HepG2 (cell line): Measurements from ENCODE around the gene HES3. TPM values are rescaled to one million over a fixed set of nuclear protein-coding genes. Genes with fewer than 3 reads are reported as not detected.

Source experiments
- ATAC-seq: fragments of 200-7000 bp; cut with Tn5 transposase; 3 replicates; pipeline ENCODE4 v1.9.1; 2020; ENCODE audit warnings: mild to moderate bottlenecking, moderate library complexity
- BruUV-seq: library from RNA; stranded (reverse); fragments of 400-500 nt; replicated peaks from 2 replicates; lab custom pipeline; 2021; lab: Mats Ljungman, UMichigan
- CTCF ChIA-PET: fragments of 300-600 bp; formaldehyde crosslinking; extraction: SDS; loops from one replicate; lab custom pipeline; 2021; ENCODE audit warnings: low total read pairs, inconsistent platforms, low intra/inter-chr PET ratio; lab: Yijun Ruan, JAX
- POLR2A ChIA-PET: fragments of 350-600 bp; sonication (Branson Sonifier 250); formaldehyde crosslinking; loops from one replicate; lab custom pipeline; 2020; ENCODE audit warnings: antibody characterized with exemption, inconsistent platforms; lab: Yijun Ruan, JAX
- DNase-seq: peaks from one replicate; pipeline ENCODE4 v3.0.0-alpha.2; 2015; ENCODE audit warnings: low spot score
- FAIRE-seq: peaks from 3 replicates; lab custom pipeline; 2011; peaks lifted over from hg19 to GRCh38; lab: Jason Lieb, UNC
- H2AFZ ChIP-seq: one replicate; pipeline ENCODE4 v1.6.1; 2011; ENCODE audit warnings: low read length, inconsistent platforms
- H3K27ac ChIP-seq: fragments of 300-600 bp; 3 replicates; pipeline ENCODE4 v1.8.0; 2011; ENCODE audit warnings: mixed run types, mild to moderate bottlenecking, mixed read lengths, low read length, inconsistent platforms; ENCODE audit not compliant: insufficient read depth; ENCODE audit errors: extremely low read length
- H3K27me3 ChIP-seq, 2 experiments: fragments of 200-600 bp in 1 of 2; 2 replicates in 1 of 2; 3 replicates in 1 of 2; pipeline versions ENCODE4 v1.6.0 to v1.8.0; 2011; ENCODE audit warnings: low read length in 2 of 2, mild to moderate bottlenecking in 2 of 2, moderate library complexity in 2 of 2, inconsistent platforms in 1 of 2; ENCODE audit not compliant: insufficient read depth in 2 of 2, control insufficient read depth in 1 of 2
- H3K36me3 ChIP-seq, 2 experiments: fragments of 200-600 bp in 1 of 2; replicated peaks in 1 of 2; 2 replicates in 1 of 2; 3 replicates in 1 of 2; pipeline versions ENCODE4 v1.5.1 to v1.8.0; 2011; ENCODE audit warnings: low read length in 2 of 2, inconsistent platforms in 1 of 2; ENCODE audit not compliant: insufficient read depth in 2 of 2, control insufficient read depth in 1 of 2
- H3K4me1 ChIP-seq: 2 replicates; pipeline ENCODE4 v1.5.1; 2012; ENCODE audit warnings: low read length, inconsistent platforms; ENCODE audit not compliant: insufficient read depth
- H3K4me2 ChIP-seq: 2 replicates; pipeline ENCODE4 v1.6.0; 2011; ENCODE audit warnings: low read depth, low read length, inconsistent platforms
- H3K4me3 ChIP-seq, 3 experiments: fragments of 200-600 bp in 1 of 3; sonication (generic), shearing (Covaris generic) in 1 of 3; replicated peaks in 1 of 3; 2 replicates each; pipeline ENCODE4 v1.5.1; 2011 to 2016; ENCODE audit warnings: low read length in 3 of 3, inconsistent platforms in 2 of 3, low read depth in 2 of 3, mild to moderate bottlenecking in 2 of 3, control low read depth in 1 of 3, mixed read lengths in 1 of 3; ENCODE audit not compliant: insufficient read depth in 1 of 3
- H3K79me2 ChIP-seq: one replicate; pipeline ENCODE4 v1.6.1; 2011; ENCODE audit warnings: low read length, inconsistent platforms; ENCODE audit not compliant: insufficient read depth
- H3K9ac ChIP-seq: 2 replicates; pipeline ENCODE4 v1.6.0; 2011; ENCODE audit warnings: mild to moderate bottlenecking, low read depth, low read length, inconsistent platforms; ENCODE audit not compliant: insufficient read depth
- H3K9me3 ChIP-seq: 2 replicates; pipeline ENCODE4 v1.5.1; 2012; ENCODE audit warnings: mild to moderate bottlenecking, low read length
- H4K20me1 ChIP-seq: 2 replicates; pipeline ENCODE4 v1.6.0; 2011; ENCODE audit warnings: inconsistent platforms, mild to moderate bottlenecking, low read length, moderate library complexity; ENCODE audit not compliant: insufficient read depth
- FOXJ3 ChIP-seq: sonication (generic); formaldehyde crosslinking; IDR thresholded peaks from 2 replicates; pipeline ENCODE4 v1.4.0; 2020; ENCODE audit warnings: missing genetic modification reagents, mild to moderate bottlenecking, borderline replicate concordance
- HMGXB4 ChIP-seq, 2 experiments: sonication (generic) in 1 of 2; formaldehyde crosslinking in 1 of 2; IDR thresholded peaks; 2 replicates each; pipeline versions ENCODE4 v1.4.0 to v1.6.1; 2018 to 2020; ENCODE audit warnings: missing genetic modification reagents in 2 of 2, borderline replicate concordance in 1 of 2, low read depth in 1 of 2, mild to moderate bottlenecking in 1 of 2, missing biosample characterization in 1 of 2
- PAX8 ChIP-seq: sonication (generic); formaldehyde crosslinking; IDR thresholded peaks from 2 replicates; pipeline ENCODE4 v1.8.0; 2022; ENCODE audit warnings: mild to moderate bottlenecking, missing genetic modification reagents, borderline replicate concordance
- RBM39 ChIP-seq: fragments of 200-400 bp; formaldehyde crosslinking; IDR thresholded peaks from one replicate; pipeline ENCODE4 v1.6.1; 2018; ENCODE audit warnings: antibody characterized with exemption, mild to moderate bottlenecking, low read depth, low read length; ENCODE audit not compliant: poor library complexity, severe bottlenecking
- SYNCRIP ChIP-seq: fragments of 200-400 bp; formaldehyde crosslinking; IDR thresholded peaks from 2 replicates; pipeline ENCODE4 v1.6.1; 2018; ENCODE audit warnings: mild to moderate bottlenecking, low read depth, low read length; ENCODE audit not compliant: insufficient read depth
- THYN1 ChIP-seq: sonication (generic); formaldehyde crosslinking; IDR thresholded peaks from 2 replicates; pipeline ENCODE4 v1.8.1; 2023; ENCODE audit warnings: low read depth, mild to moderate bottlenecking, moderate library complexity, missing genetic modification reagents, borderline replicate concordance
- ZNF484 ChIP-seq: sonication (generic); formaldehyde crosslinking; IDR thresholded peaks from 2 replicates; pipeline ENCODE4 v1.5.1; 2020; ENCODE audit warnings: mild to moderate bottlenecking, low read depth, missing genetic modification reagents, borderline replicate concordance
- ZNF850 ChIP-seq: sonication (generic); formaldehyde crosslinking; conservative IDR thresholded peaks from 2 replicates; pipeline ENCODE4 v1.9.0; 2021; ENCODE audit warnings: mild to moderate bottlenecking, missing genetic modification reagents
- ZNF878 ChIP-seq: sonication (generic); formaldehyde crosslinking; IDR thresholded peaks from 2 replicates; pipeline ENCODE4 v1.8.1; 2023; ENCODE audit warnings: mild to moderate bottlenecking, missing genetic modification reagents, moderate library complexity
- WGBS: methylation state at CpG from one replicate; pipeline ENCODE4 v1.1.6; 2017; ENCODE audit warnings: low lambda C conversion rate; 5-methylcytosine and 5-hydroxymethylcytosine counted together
- in situ Hi-C: cut with HindIII; loops from 2 replicates; pipeline ENCODE4 v1.10.0; 2017; ENCODE audit warnings: low pct_unique_long_range_greater_than_20kb; ENCODE audit not compliant: extremely low pct_ligation_motif_present
- intact Hi-C: fragments of 100-400 bp; cut with micrococcal nuclease; formaldehyde crosslinking; loops from one replicate; pipeline ENCODE4 v1.10.0; 2022; ENCODE audit not compliant: unreplicated experiment
- polyA plus RNA-seq, 8 experiments: library from polyadenylated mRNA; depleted of rRNA in 3 of 8; stranded (reverse) in 7 of 8; unstranded in 1 of 8; fragments of >200 nt; fragmentation: Illumina TruSeq in 4 of 8; extraction: Trizol in 4 of 8; gene quantifications; 2 replicates each; pipeline versions ENCODE4 v1.2.1 to v1.2.3, GENCODE V29; 2011 to 2016; ENCODE audit warnings: low read depth in 4 of 8, missing spikeins in 1 of 8, mixed read lengths in 1 of 8; ENCODE audit not compliant: insufficient read depth in 1 of 8
- total RNA-seq, 5 experiments: library from RNA; depleted of rRNA; stranded (reverse); fragments of >200 nt; fragmentation: Illumina TruSeq; extraction: Trizol; gene quantifications; 2 replicates each; pipeline ENCODE4 v1.2.3, GENCODE V29; 2016; ENCODE audit warnings: low read depth in 1 of 5
- TF ChIP-seq, protein P1 (sequence below): sonication (generic); formaldehyde crosslinking; IDR thresholded peaks from 2 replicates; pipeline ENCODE4 v1.4.0; 2020; ENCODE audit warnings: mild to moderate bottlenecking, missing genetic modification reagents
- TF ChIP-seq, protein P2 (sequence below), 2 experiments: sonication (generic) in 1 of 2; formaldehyde crosslinking in 1 of 2; IDR thresholded peaks; 2 replicates each; pipeline versions ENCODE4 v1.6.1 to v1.9.0; 2014 to 2022; ENCODE audit warnings: antibody characterized with exemption in 1 of 2, borderline replicate concordance in 1 of 2, inconsistent platforms in 1 of 2, low read depth in 1 of 2, missing genetic modification reagents in 1 of 2

Gene HES3
- total and polyA plus RNA-seq, 2 of the 13 experiments (the other 11 are each of a cell fraction or from before 2014, with no cell fraction given), result not detected

DNA sequence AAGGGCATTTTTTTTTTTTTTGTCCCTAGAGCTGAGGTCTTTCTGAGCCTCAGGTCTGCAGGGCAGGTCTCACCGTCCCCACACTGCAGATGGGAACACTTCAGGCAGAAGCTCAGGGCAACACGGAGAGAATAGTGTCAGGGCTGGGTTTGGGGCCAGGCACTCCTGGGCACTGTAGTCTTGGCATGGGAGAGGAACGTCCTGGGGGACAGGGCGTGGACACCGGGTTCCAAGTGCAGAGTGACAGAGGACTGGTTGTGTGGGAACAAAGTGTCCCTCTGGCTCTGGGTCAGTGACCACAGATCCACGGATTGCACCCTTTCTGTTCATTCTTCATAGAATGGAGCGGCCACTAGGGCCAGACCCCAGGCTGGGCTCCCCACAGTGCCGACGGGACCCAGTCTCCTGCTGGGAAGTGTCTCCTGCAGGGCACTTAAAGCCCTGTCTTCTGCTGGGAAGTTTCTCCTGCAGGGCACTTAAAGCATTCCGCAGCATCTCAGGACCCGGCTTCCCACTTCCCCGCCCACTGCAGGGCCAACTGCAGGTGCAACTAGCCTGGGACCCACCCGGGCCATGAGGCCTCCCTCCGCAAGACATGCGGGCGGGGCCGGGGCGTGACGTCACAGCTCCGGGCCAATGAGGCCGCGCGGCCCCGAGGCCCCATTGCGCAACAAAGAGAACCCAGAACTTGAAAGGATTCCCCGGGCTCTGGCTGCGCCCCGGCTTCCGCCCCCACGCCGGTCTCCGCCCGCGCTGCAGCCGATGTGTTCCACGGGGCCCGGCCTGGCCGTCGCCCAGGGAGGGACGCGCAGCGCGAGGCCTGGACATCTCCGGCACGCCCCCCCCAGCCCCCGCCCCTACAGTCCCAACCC is 15.7 kb downstream of the HES3 start (continued):
- TF ChIP-seq ZNF850 (CRISPR knock-in tag), result no peak
- peak; percentile 24 for TF ChIP-seq RBM39
- TF ChIP-seq, protein P1, sequence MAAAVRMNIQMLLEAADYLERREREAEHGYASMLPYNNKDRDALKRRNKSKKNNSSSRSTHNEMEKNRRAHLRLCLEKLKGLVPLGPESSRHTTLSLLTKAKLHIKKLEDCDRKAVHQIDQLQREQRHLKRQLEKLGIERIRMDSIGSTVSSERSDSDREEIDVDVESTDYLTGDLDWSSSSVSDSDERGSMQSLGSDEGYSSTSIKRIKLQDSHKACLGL, result no peak
- no peak for TF ChIP-seq THYN1

DNA sequence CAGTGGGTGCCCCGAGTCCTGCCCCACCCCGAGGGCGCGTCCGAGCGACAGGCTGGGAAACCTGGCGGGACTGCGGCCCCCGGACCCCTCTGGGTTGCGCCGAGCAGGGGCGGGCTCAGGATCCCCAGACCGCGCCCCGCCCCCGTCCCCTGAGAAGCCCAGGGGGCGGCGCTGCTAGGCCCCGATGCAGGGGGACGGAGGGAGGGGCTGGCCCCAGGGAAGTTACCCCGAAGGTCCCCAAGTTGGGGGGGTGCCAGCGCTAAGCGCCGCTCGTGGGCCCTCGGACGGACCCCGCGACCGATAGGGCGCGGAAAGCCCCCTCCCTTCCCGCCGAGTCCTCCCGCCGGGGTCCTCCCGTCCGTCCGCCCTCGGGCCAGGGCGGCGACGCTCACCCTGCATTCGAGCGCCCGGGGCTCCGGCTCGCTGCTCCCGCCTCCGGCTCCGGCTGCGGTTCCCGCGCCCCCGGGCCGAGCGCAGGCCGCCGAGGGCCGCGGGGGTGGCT is 16.5 kb downstream of the HES3 start:
- peaks cover 33% of the 10 kb centered on the region for H3K4me1 ChIP-seq
- ChIA-PET POLR2A (interaction anchor here (1.3 kb wide), 1 partner anchor 25 kb away, joined by 4 read pairs; the partner anchor contains the start of gene ICMT), CTCF (no interaction called here)
- FAIRE-seq (no peak), DNase-seq (no peak), ATAC-seq (no peak)
- BruUV-seq, result no TSS peak
- H3K4me2 ChIP-seq, result peak overlapping the region; percentile 51
- H3K9ac ChIP-seq, result no peak overlapping the region
- H3K79me2 ChIP-seq, result no peaks in the 10 kb centered on the region
- H2AFZ ChIP-seq, result no peak overlapping the region
- H3K36me3 ChIP-seq, result no peaks in the 10 kb centered on the region
- no peaks in the 10 kb centered on the region for H3K9me3 ChIP-seq
- WGBS, result 0% methylated on average over 4 of the region's 61 CpGs
- H3K27me3 ChIP-seq, result peaks cover 0 to 7% of the 10 kb centered on the region in 2 experiments; a peak in 3 of 5 replicates
- no peaks in the 10 kb centered on the region for H4K20me1 ChIP-seq
- in situ Hi-C loops (no loop called here), intact Hi-C loops (no loop called here)
- H3K4me3 ChIP-seq, result peak overlapping the region; percentile 40 to 63 (median 54); a peak in 4 of 6 replicates
- no peak overlapping the region for H3K27ac ChIP-seq
- TF ChIP-seq SYNCRIP (no peak), ZNF484 (no peak), PAX8 (CRISPR knock-in tag) (no peak), FOXJ3 (CRISPR knock-in tag) (no peak), ZNF878 (CRISPR knock-in tag) (no peak), HMGXB4 (CRISPR knock-in tag; IDR thresholded peaks at IDR 0.05; ENCODE audit: borderline replicate concordance in 1 of 2, low read depth in 1 of 2) (no peak)
- TF ChIP-seq, protein P2, sequence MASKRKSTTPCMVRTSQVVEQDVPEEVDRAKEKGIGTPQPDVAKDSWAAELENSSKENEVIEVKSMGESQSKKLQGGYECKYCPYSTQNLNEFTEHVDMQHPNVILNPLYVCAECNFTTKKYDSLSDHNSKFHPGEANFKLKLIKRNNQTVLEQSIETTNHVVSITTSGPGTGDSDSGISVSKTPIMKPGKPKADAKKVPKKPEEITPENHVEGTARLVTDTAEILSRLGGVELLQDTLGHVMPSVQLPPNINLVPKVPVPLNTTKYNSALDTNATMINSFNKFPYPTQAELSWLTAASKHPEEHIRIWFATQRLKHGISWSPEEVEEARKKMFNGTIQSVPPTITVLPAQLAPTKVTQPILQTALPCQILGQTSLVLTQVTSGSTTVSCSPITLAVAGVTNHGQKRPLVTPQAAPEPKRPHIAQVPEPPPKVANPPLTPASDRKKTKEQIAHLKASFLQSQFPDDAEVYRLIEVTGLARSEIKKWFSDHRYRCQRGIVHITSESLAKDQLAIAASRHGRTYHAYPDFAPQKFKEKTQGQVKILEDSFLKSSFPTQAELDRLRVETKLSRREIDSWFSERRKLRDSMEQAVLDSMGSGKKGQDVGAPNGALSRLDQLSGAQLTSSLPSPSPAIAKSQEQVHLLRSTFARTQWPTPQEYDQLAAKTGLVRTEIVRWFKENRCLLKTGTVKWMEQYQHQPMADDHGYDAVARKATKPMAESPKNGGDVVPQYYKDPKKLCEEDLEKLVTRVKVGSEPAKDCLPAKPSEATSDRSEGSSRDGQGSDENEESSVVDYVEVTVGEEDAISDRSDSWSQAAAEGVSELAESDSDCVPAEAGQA (IDR thresholded peaks at IDR 0.05; ENCODE audit: low read depth), result no peak
- TF ChIP-seq, protein P2 (CRISPR knock-in tag; IDR thresholded peaks at IDR 0.05; ENCODE audit: borderline replicate concordance), result no peak
